Epidermal melanocyte (primary cell): ENCODE results near the gene PABPN1.

Experiments
- DNase-seq: peaks from one replicate; pipeline ENCODE4 v3.0.0; 2011; ENCODE audit warnings: low spot score; ENCODE audit not compliant: insufficient read length

PABPN1 gene

DNA sequence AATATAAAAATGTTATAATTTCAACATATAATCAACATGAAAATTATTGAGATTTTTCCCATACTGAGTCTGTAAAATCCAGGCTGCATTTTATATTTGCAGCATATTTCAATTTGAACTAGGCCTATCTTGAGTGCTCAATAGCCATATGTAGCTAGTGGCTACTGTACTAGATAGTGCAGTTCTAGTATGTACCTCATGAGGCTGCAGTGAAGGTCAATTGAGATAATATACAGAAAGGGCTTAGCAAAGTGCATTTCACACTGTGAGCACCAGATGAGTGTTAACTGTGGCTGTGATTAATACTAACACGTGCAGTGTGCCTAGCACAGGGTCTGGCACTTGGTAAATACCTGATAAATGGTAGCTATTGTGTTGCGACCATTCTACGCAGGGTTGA, 36.8 kb downstream of the PABPN1 start:
- DNase-seq: no peak

DNA sequence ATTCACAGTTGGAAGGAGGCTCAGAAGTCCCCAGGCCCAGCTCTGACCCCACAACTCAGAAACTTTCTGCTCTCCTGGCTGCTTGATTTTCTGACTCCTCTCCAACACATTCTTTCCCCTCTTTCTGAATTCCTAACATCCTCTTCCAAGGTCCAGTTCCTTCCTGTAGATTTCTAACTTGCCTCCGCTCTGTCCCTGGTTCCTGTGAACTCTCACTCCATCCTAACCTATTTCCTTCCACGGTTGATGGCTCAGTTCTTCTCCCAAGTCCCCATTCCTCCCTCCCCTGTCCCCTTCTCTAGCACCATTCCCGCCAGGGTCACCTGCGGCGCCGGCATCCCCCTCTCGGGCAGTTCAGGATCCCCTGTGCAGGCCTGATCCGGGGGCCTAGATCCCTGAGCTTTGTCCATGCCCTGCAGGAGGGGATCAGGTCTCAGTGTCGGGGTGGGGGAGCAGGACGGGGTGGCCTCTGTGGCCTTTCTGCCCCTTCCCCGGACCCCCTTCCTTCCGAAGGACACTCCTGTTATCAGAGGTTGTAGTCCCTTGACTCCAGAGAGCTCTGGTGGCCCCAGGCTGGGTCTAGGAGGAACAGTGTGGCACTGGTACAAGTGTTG, 37.4 kb downstream of the PABPN1 start:
- DNase-seq: peak; percentile 3

DNA sequence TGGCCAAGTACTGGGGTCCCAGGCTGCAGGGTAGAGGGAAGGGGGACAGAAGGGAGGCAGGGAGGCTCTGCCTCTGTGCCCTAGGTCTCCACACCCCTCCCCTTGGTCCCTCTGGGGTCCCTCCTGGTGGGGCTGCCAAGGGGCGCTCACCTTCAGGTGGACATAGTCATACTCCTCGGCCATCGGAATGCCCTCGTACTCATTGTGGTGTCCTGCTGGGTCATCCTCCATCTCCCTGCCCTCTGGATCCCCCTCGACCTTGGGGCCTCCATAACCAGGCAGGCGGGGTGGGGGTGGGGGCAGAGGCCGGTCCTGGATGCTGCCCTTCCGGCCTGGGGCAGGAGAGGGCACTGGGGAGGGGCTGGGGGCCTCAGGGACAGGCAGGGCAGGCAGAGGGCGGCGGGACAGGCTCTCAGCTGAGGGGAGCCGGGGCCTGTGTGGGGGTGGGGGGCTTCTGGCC, 37.9 kb downstream of the PABPN1 start:
- DNase-seq: no peak

DNA sequence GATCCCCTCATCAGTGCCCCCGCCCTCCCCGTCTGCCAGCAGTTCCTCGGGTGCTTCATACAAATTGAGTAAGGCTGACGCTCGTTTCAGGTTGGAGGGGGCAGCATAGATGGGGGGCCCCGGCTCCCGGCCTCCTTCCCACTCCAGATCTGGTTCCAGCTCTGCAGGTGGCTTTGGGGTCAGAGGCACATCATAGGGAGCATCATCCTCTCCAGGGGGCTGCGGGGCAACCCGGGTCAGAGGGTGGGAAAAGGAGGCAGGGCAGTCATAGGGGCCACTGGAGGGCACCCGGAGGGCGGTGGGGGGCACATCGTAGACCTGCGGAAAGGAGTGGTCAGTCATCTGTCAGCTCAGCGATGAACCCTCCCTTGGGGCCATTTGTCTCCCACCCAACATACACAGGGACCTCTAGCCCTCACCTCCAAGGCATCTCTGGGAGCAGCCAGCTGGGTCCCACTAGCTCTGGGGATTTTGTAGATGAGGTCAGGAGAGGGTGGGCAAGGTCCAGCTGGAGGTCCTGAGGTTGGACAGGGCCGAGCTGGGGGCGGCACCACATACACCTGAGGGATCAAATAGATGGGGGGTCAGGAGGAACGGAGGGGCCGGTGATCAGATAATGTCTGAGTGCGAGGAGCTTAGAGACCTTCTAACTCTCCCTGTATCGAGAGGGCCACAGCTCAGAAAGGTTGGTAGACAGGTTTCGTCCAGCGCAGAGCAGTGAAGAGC, 38.6 kb downstream of the PABPN1 start:
- DNase-seq: peak; percentile 8

DNA sequence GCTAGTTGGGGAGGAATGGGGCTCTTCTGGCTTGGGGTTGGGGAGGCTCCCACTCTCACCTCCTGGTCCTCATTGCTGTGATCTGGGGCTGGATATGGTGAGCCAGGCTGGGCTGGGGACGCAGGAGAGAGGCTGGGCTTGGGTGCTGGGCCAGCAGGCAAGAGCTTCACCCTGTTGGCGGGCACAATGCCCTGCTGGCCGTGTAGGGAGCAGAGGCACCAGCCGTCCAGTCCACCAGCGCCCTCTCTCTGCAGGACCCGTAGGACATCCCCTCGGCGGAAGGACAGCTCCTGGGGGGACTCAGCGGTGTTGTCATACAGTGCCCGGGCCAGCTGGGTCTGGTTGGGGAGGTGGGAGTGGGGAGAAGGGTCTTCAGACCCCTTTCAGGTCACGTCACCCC, 39.2 kb downstream of the PABPN1 start:
- no peak for DNase-seq

DNA sequence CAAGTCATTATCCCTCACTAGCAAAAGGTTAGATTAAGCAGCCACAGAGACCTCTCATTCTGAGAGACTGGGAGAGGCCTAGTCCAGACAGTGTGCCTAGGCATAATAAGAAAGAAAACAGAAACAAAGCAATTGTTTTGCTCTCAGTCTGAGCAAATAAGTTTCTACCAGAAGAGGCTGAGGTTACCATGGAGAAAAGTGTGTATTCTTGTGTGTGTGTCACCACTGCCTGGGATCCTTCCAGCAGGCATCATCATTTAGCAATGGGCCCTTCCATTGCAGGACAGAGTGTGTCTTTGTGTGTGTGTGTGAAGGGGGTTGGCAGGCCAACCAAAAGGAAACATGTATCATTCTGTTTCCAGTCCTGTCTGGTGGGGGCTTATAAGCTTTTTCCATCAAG, 40.1 kb downstream of the PABPN1 start:
- no peak for DNase-seq

DNA sequence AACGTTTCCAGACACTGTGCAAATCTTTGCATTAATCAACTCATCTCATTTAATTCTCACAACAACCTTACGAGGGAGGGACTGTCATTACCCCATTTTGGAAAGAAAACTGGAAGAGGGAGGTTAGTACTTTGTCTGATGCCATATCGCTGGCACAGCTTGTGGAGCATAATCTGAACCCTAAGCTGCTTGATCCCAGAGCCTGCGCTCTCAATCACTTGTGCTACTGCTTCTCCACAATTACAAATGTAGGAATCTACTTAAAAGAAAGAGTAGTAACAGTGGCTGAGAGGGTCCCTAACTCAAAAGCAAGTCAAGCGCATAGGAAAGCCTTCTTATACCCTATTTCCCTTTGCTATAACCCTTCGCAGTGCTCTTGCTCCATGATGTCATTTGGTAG, 40.5 kb downstream of the PABPN1 start:
- no peak for DNase-seq

DNA sequence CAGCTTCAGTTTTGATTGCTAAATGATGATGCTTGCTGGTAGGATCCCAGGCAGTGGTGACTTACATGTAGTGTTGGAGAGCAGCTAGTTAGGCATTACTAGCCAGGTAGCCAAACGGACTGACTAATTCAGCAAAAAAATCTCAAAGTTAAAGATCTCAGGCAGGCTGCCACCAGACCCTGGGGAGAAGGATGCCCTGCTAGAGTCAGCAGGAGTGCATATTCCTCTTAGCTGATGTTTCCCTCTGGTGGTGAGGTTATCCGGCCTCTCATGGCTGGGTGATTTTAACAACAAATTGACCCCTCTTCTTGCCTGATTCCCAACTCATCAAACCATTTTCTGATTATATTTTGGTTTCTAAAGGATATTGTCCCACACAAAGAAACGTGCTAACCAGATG, 40.9 kb downstream of the PABPN1 start:
- no peak for DNase-seq

DNA sequence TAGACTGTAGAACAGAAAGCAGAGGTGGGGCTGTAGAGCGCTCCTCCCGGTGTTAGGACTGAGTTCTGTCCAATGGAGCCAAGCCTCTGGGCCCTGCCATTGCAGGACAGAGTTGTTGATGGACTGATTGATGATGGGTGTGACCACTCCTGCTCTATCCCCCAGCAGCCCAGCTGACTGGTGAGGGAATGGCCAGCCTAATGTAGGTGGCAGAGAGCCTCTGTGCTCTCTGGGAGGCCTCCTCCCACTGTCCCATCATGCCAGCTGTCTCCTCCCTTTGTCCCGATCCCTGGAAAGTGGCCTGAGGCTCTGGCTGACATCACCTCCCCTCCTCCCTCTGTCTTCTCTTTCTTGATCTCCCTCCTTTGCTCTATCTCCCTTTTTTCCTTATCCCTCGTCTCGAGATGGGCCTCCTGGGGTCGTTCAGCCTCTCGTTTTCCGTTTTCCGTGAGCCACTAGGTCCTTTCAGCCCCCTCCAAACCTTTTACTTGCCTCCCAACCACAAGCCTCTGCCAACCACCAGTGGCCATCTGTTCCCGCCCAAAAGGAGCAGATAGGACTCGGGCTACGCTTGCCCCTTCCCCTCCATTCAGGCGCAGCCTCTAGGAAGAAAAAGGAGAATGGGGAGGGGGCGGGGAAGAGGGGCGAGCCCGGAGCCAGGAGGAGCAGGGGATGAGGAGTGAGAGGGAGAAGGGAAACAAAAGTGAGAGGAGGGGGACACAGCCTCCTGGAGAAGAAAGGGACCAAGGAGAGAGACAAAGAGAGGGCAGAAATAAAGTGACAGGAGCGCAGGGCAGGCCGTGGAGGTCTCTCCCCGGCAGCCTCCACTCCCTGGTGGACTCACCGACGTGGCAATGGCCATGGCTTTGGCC, 43.1 kb downstream of the PABPN1 start:
- DNase-seq: peak; percentile 73

DNA sequence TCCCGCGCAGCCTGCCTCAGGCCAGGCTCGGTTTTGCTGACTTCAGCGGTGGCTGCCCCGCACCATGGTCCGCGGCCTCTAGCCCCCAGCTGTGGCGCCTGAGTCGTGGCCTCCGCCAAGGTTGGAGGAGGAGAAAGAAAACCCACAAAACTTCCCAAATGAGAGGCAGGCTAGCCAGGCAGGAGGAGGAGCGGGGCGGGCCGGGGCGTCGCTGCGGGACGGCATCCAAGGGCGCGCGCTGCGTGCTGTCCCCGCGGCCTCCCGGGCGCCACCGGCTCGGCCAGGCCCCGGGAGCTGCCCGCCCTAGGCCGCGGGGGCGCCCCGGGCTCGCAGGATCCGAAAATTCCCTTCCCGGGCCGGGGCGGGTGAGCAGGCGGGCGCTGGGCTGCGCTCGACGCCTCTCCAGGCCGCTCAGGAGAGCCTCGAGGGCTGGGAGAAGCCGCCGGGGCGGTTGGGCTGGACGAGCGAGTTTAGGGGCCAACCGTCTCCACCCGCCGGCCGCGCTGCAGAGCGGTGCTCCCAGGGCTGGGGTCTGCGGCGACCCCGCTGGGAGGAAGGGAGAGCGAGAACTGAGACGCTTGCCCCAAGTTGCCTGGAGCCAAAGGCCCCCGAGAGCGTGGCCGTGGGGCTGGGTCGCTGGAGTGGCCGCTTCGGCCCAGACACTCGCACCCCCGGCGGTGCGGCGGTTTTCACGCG, 43.9 kb downstream of the PABPN1 start, which contains the start of gene EFS:
Gene EFS (minus strand): TSS at position 137 of the 696 bp plus-strand sequence. CDS start 147 bp downstream, outside the sequence.
- no peak for DNase-seq

DNA sequence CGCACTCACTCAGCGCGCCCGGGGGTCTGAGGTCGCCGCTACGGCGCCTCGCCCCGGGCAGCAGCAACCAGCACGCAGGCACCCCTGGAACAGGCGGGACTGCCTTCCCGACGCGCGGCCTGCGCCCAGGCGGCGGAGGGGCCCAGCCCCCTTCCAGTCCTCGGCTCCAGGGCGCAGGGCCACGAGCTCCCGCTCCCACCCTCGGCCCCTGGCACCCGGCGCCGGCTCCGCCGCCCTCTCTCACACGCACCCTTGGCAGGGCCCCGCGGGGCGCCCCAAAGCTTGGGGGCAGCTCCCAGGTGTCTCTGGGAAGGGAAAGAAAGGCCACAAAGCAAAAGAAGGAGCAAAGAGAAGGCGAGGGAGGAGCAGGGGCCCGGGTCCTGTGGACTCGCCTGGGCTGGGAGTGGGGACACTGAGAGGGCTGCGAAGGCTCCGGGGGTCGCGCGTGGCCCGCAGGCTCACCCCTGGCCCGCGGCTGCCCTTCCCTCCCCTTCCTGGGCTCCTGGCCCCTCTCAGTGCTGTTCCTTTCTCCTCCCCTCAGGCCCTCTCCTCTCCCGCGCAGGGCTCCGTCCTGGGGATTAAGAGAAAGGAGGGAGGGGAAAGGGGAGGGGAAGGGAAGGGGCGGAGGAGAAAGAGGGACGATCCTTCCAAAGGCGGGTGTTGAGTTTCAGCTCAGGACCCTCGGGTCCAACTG, 44.6 kb downstream of the PABPN1 start:
- peak; percentile 82 for DNase-seq

DNA sequence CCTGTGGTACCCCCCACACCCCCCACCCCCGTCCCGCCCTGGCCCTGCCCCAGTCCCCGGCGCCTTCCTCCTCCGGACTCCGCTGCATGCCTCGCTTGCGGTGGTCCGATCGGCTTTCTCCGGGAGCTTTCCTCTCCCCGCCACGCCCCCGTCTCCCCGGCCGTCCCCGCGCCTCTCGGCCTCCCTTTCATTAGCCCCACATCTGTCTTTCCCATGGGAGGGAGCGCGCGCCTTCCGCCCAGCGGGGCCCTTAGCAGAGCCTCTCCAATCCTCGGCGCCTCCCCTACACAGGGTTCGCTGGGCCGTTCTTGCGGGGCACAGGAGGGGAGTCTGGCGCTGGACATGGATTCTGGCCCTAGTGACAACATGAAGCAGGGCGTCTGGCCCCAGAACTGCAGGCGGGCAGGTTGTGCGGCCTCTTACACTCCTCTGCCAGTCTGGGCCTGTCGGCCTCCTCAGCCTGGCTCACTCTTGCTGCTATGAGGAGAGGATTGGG, 45.2 kb downstream of the PABPN1 start:
- peak; percentile 76 for DNase-seq

DNA sequence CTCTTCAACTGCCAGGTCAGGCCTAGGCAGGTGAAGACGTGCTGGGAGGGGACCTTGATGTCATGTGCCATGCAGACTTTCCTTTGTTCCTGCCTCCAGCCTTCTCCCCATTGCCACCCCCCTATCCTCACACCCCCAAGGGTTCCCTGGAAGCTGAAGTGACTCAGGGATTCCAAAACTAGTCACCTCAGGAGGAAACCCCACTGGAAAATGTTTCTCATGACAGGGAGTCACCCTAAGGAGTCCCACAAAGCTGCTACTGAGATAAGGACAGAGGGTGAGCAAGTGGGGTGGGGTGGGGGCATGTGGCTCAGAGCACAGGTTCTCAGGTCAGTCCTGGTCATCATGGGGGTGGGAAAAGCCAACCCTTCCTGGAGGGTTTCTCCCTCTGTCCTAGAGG, 49.0 kb downstream of the PABPN1 start:
- DNase-seq: no peak

DNA sequence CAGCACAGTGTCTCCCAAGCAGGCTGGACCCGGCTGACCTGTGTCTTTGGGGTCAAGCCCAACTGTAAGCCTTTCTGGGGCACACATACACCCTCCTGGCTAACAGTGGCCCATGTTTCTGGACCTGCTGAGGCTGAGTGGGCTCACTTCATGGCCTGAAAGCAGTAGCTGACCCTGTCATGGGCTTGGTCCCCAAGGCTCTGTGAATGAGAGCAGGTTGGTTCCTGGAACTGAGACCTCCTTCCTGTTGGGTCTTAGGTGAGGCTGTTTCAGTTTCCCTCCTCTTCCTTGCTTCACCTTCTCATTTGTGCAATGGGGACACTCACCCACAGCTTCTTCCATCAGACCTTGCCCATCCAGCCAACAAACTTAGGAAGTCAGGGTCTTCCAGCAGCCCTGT, 50.6 kb downstream of the PABPN1 start:
- no peak for DNase-seq

DNA sequence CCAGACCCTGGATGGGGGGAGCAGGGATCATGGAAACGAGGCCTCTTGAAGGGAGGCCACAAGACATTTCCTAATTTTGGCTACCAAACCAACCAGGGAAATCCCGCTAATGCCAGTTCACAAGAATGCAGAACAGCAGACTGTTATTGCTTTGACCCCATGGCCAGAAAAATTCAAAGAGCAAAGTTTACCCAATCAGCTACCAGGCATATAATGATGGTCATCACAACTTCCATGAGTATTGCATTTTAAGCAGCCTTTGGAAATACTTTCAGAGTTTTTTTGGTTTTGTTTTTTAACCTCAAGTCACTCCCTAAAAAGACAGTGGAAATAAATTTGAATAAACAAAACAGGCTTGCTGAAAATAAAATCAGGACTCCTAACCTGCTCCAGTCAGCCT, 51.3 kb downstream of the PABPN1 start, which contains the start of gene IL25:
Gene IL25 (plus strand): TSS at position 301 of the 400 bp plus-strand sequence.
- no peak for DNase-seq

DNA sequence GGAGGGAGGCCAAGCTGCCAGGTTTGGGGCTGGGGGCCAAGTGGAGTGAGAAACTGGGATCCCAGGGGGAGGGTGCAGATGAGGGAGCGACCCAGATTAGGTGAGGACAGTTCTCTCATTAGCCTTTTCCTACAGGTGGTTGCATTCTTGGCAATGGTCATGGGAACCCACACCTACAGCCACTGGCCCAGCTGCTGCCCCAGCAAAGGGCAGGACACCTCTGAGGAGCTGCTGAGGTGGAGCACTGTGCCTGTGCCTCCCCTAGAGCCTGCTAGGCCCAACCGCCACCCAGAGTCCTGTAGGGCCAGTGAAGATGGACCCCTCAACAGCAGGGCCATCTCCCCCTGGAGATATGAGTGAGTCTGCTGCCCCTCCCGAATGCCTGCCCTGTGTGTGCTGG, 51.8 kb downstream of the PABPN1 start:
- no peak for DNase-seq
